K562 (cell line): Measurements from ENCODE around the gene LDAF1. TPM values are rescaled to one million over a fixed set of nuclear protein-coding genes. Genes with fewer than 3 reads are reported as not detected.

Source experiments
- ATAC-seq: fragments of 200-7000 bp; cut with Tn5 transposase; 3 replicates; pipeline ENCODE4 v1.9.1; 2020; ENCODE audit warnings: moderate library complexity
- BruUV-seq: library from RNA; stranded (reverse); fragments of 400-500 nt; replicated peaks from 2 replicates; lab custom pipeline; 2021; lab: Mats Ljungman, UMichigan
- CTCF ChIA-PET: fragments of 300-600 bp; formaldehyde crosslinking; extraction: SDS; loops from one replicate; lab custom pipeline; 2021; ENCODE audit warnings: low intra/inter-chr PET ratio; lab: Yijun Ruan, JAX
- POLR2A ChIA-PET: fragments of 300-600, 350-650 bp; sonication (Branson Sonifier 250); formaldehyde crosslinking; extraction: SDS; loops from one replicate; lab custom pipeline; 2021; ENCODE audit warnings: antibody characterized with exemption, inconsistent platforms; lab: Yijun Ruan, JAX
- DNase-seq, 4 experiments: peaks; one replicate each; pipeline versions ENCODE4 v3.0.0 to v3.0.0-alpha.2; 2011 to 2018; ENCODE audit warnings: low spot score in 3 of 4, mixed read lengths in 3 of 4; ENCODE audit errors: extremely low read depth in 1 of 4
- FAIRE-seq: peaks from 2 replicates; lab custom pipeline; 2011; peaks lifted over from hg19 to GRCh38; lab: Jason Lieb, UNC
- H2AFZ ChIP-seq: 2 replicates; pipeline ENCODE4 v1.6.0; 2011; ENCODE audit warnings: low read depth, low read length, control low read depth, inconsistent platforms
- H3K27ac ChIP-seq: fragments of 200-600 bp; 3 replicates; pipeline ENCODE4 v1.8.0; 2011; ENCODE audit warnings: low read depth, mild to moderate bottlenecking, control low read depth, inconsistent platforms, low read length, moderate library complexity, mixed read lengths; ENCODE audit errors: extremely low read depth
- H3K27me3 ChIP-seq, 2 experiments: fragments of 300-600 bp in 1 of 2; 2 replicates in 1 of 2; 3 replicates in 1 of 2; pipeline versions ENCODE4 v1.6.0 to v1.8.0; 2011; ENCODE audit warnings: inconsistent platforms in 2 of 2, low read length in 2 of 2, mild to moderate bottlenecking in 1 of 2, mixed read lengths in 1 of 2, moderate library complexity in 1 of 2; ENCODE audit not compliant: control insufficient read depth in 2 of 2, insufficient read depth in 2 of 2
- H3K36me3 ChIP-seq: fragments of 300-600 bp; 3 replicates; pipeline ENCODE4 v1.8.0; 2011; ENCODE audit warnings: mild to moderate bottlenecking, low read length, inconsistent platforms; ENCODE audit not compliant: control insufficient read depth, insufficient read depth
- H3K4me1 ChIP-seq, 2 experiments: fragments of 200-600 bp in 1 of 2; replicated peaks in 1 of 2; 2 replicates in 1 of 2; 3 replicates in 1 of 2; pipeline versions ENCODE4 v1.5.1 to v1.8.0; 2011; ENCODE audit warnings: inconsistent platforms in 2 of 2, low read length in 2 of 2, mild to moderate bottlenecking in 1 of 2, mixed read lengths in 1 of 2, moderate library complexity in 1 of 2; ENCODE audit not compliant: control insufficient read depth in 2 of 2, insufficient read depth in 2 of 2
- H3K4me2 ChIP-seq: 2 replicates; pipeline ENCODE4 v1.6.1; 2011; ENCODE audit warnings: low read length, control low read depth, inconsistent platforms, mixed read lengths; ENCODE audit not compliant: insufficient read depth
- H3K4me3 ChIP-seq: fragments of 200-600 bp; sonication (generic), shearing (Covaris generic); 2 replicates; pipeline ENCODE4 v1.5.1; 2016; ENCODE audit warnings: control low read depth, inconsistent platforms
- H3K79me2 ChIP-seq: fragments of 200-600 bp; 3 replicates; pipeline ENCODE4 v1.8.0; 2011; ENCODE audit warnings: low read length, inconsistent platforms; ENCODE audit not compliant: control insufficient read depth, insufficient read depth
- H3K9ac ChIP-seq, 2 experiments: 2 replicates each; pipeline versions ENCODE4 v1.6.0 to v1.6.1; 2011; ENCODE audit warnings: low read depth in 2 of 2, low read length in 2 of 2, control low read depth in 1 of 2, inconsistent platforms in 1 of 2, mild to moderate bottlenecking in 1 of 2, mixed read lengths in 1 of 2; ENCODE audit not compliant: insufficient read depth in 1 of 2
- H3K9me1 ChIP-seq: one replicate; pipeline ENCODE4 v1.6.0; 2011; ENCODE audit warnings: inconsistent platforms, mild to moderate bottlenecking, low read length, moderate library complexity; ENCODE audit not compliant: control insufficient read depth, insufficient read depth
- H3K9me3 ChIP-seq: replicated peaks from 2 replicates; pipeline ENCODE4 v1.5.1; 2011; ENCODE audit warnings: low read depth, low read length, inconsistent platforms; ENCODE audit not compliant: control insufficient read depth, insufficient read depth
- H4K20me1 ChIP-seq: replicated peaks from 2 replicates; pipeline ENCODE4 v1.6.1; 2011; ENCODE audit warnings: low read length, inconsistent platforms, mixed read lengths; ENCODE audit not compliant: control insufficient read depth, insufficient read depth
- ASH1L ChIP-seq: fragments of 450-650 bp; IDR thresholded peaks from 2 replicates; pipeline ENCODE4 v1.6.1; 2018; ENCODE audit warnings: borderline replicate concordance, mild to moderate bottlenecking, low read depth; ENCODE audit not compliant: partially characterized antibody
- ESRRB ChIP-seq: fragments of 250-450 bp; sonication (Bioruptor Pico); IDR thresholded peaks from 2 replicates; pipeline ENCODE4 v1.5.0; 2020; ENCODE audit warnings: mild to moderate bottlenecking, moderate library complexity, borderline replicate concordance
- FOSL1 ChIP-seq: fragments of 200-800 bp; sonication (Bioruptor generic); conservative IDR thresholded peaks from 2 replicates; pipeline ENCODE4 v1.6.1; 2016; ENCODE audit warnings: missing genetic modification characterization, missing compliant biosample characterization
- GABPB2 ChIP-seq: fragments of 250-450 bp; sonication (Bioruptor Pico); conservative IDR thresholded peaks from 2 replicates; pipeline ENCODE4 v1.5.1; 2021; ENCODE audit warnings: mild to moderate bottlenecking
- JUND ChIP-seq, 2 experiments: IDR thresholded peaks; 2 replicates in 1 of 2; 3 replicates in 1 of 2; pipeline ENCODE4 v1.6.1; 2011; ENCODE audit warnings: borderline replicate concordance in 2 of 2, low read depth in 2 of 2, low read length in 2 of 2, improper control_type of control experiment in 1 of 2, missing biosample characterization in 1 of 2, missing genetic modification characterization in 1 of 2, missing genetic modification reagents in 1 of 2
- MAZ ChIP-seq, 2 experiments: fragments of 450-650 bp in 1 of 2; sonication (generic) in 1 of 2; formaldehyde crosslinking; IDR thresholded peaks in 1 of 2; conservative IDR thresholded peaks in 1 of 2; 2 replicates each; pipeline versions ENCODE4 v1.4.0 to v1.5.0; 2020; ENCODE audit warnings: mild to moderate bottlenecking in 1 of 2, missing genetic modification reagents in 1 of 2
- NBN ChIP-seq: fragments of 450-650 bp; IDR thresholded peaks from 2 replicates; pipeline ENCODE4 v1.6.1; 2016; ENCODE audit warnings: low read depth, mild to moderate bottlenecking
- POLR2A ChIP-seq: fragments of 450-650 bp; conservative IDR thresholded peaks from 2 replicates; pipeline ENCODE4 v1.6.1; 2016
- SOX6 ChIP-seq: fragments of 450-650 bp; IDR thresholded peaks from 2 replicates; pipeline ENCODE4 v1.6.1; 2014; ENCODE audit warnings: mild to moderate bottlenecking
- TCF3 ChIP-seq: sonication (generic); formaldehyde crosslinking; IDR thresholded peaks from 2 replicates; pipeline ENCODE4 v1.4.0; 2020; ENCODE audit warnings: mild to moderate bottlenecking, missing genetic modification reagents
- TCFL5 ChIP-seq: fragments of 250-450 bp; sonication (Bioruptor Pico); conservative IDR thresholded peaks from 2 replicates; pipeline ENCODE4 v1.6.1; 2021; ENCODE audit warnings: mild to moderate bottlenecking, moderate library complexity, matching md5 sums
- ZBTB1 ChIP-seq: sonication (generic); formaldehyde crosslinking; IDR thresholded peaks from 2 replicates; pipeline ENCODE4 v1.8.1; 2023; ENCODE audit warnings: missing genetic modification reagents, low read depth, mild to moderate bottlenecking, borderline replicate concordance
- WGBS: fragments of 100-300 bp; shearing (Covaris generic); methylation state at CpG from one replicate; pipeline ENCODE4 v1.1.6; 2016; ENCODE audit warnings: low coverage, mixed read lengths; ENCODE audit not compliant: insufficient coverage; ENCODE audit errors: missing lambda C conversion rate; 5-methylcytosine and 5-hydroxymethylcytosine counted together
- in situ Hi-C: fragments of 300-500 bp; cut with MboI; formaldehyde crosslinking; loops from 4 replicates; pipeline ENCODE4 v1.15.0; 2018; ENCODE audit warnings: inconsistent platforms, mixed read lengths
- intact Hi-C: fragments of 100-400 bp; cut with micrococcal nuclease; formaldehyde crosslinking; loops from 2 replicates; pipeline ENCODE4 v1.14.2; 2022
- polyA plus RNA-seq, 8 experiments: library from polyadenylated mRNA; depleted of rRNA in 4 of 8; stranded (reverse) in 5 of 8; unstranded in 3 of 8; fragments of >200 nt; fragmentation: Nextera tagmentation in 2 of 8; fragmentation: Illumina TruSeq in 1 of 8; extraction: Ambion mirVana in 2 of 8; extraction: Trizol in 1 of 8; gene quantifications; 2 replicates each; pipeline versions ENCODE4 v1.2.1 to v1.2.3, GENCODE V29; 2011 to 2014; ENCODE audit warnings: inconsistent platforms in 1 of 8, missing spikeins in 1 of 8
- total RNA-seq, 7 experiments: library from RNA; depleted of rRNA in 6 of 7; stranded (reverse); fragments of >200 nt in 6 of 7; fragmentation: Illumina TruSeq in 2 of 7; extraction: Trizol in 2 of 7; gene quantifications; 2 replicates each; pipeline versions ENCODE4 v1.2.1 to v1.2.3, GENCODE V29; 2011 to 2021; ENCODE audit warnings: low replicate concordance in 1 of 7
- TF ChIP-seq, protein P1 (sequence below): sonication (generic); formaldehyde crosslinking; IDR thresholded peaks from 2 replicates; pipeline ENCODE4 v1.8.1; 2022; ENCODE audit warnings: missing genetic modification reagents
- TF ChIP-seq, protein P2 (sequence below): fragments of 450-650 bp; formaldehyde crosslinking; IDR thresholded peaks from 2 replicates; pipeline ENCODE4 v1.4.0; 2020; ENCODE audit warnings: mild to moderate bottlenecking, moderate library complexity
- TF ChIP-seq, protein P3 (sequence below): sonication (generic); formaldehyde crosslinking; IDR thresholded peaks from 2 replicates; pipeline ENCODE4 v1.8.0; 2022; ENCODE audit warnings: mild to moderate bottlenecking, missing genetic modification reagents

Gene LDAF1
- total and polyA plus RNA-seq, 9 of the 15 experiments (the other 6 are each of a cell fraction or from before 2014, with no cell fraction given) = 7.0 to 20.1 (median 12.5) TPM

DNA sequence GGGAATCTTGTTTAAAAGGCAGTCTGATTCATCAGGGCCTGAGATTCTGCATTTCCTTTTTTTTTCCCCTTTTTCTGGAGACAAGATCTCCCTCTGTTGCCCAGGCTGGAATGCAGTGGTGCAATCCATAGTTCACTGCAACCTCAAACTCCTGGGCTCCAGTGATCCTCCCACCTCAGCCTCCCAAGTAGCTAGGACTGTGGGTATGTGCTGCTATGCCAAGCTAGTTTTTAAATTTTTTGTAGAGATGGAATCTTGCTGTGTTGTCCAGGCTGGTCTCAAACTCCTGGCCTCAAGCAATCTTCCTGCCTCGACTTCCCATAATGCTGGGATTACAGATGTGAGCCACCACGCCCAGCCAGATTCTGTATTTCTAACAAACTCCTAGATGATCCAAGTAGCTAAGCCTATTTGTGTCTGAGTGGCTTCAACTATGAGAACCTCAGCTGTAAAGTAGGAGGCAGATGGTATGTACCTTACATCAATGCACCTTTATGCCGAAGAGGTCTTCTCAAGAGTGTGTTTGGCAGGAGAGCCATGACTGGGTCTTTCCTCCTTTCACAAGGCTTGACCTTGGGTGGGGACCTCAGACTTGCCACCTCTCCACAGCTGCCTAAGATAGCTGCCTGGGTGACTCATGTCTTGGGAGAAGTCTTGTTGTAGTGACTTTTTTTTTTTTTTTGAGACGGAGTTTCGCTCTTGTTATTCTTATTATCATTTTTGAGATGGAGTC lies 10.9 kb downstream of the LDAF1 start:
- in situ Hi-C loops = no loop called here
- ATAC-seq = peak; percentile 60; the same call in 1 of the 3 replicates
- ChIA-PET POLR2A (interaction anchor here (0.6 to 1.4 kb wide), 3 partner anchors 175 to 546 kb away, joined by 3 read pairs; no protein-coding TSS in a partner anchor), CTCF (no interaction called here)
- no peaks in the 10 kb centered on the region for H3K79me2 ChIP-seq
- no peaks in the 10 kb centered on the region for H3K27me3 ChIP-seq
- H3K4me2 ChIP-seq = no peak overlapping the region; the same call in 1 of the 2 replicates
- 50% methylated on average over 5 of the region's 5 CpGs for WGBS
- no peaks in the 10 kb centered on the region for H4K20me1 ChIP-seq
- no peak overlapping the region for H3K4me3 ChIP-seq
- H3K9me1 ChIP-seq = peaks cover 3% of the 10 kb centered on the region
- H3K36me3 ChIP-seq = peaks cover 26% of the 10 kb centered on the region
- peak in 3 of 4 experiments; percentile 24 to 54 (median 44) for DNase-seq
- H3K9me3 ChIP-seq = no peaks in the 10 kb centered on the region
- H3K4me1 ChIP-seq = peaks cover 0 to 7% of the 10 kb centered on the region in 2 experiments; a peak in 2 of 5 replicates
- H3K27ac ChIP-seq = no peak overlapping the region
- BruUV-seq = no TSS peak
- H3K9ac ChIP-seq = no peak overlapping the region
- H2AFZ ChIP-seq = no peak overlapping the region
- FAIRE-seq = peak; percentile 74
- intact Hi-C loops = no loop called here
- peak; percentile 79 for TF ChIP-seq JUND (IDR thresholded peaks at IDR 0.05; ENCODE audit: borderline replicate concordance, low read depth, low read length)
- peak; percentile 65; the same call in 1 of the 3 replicates for TF ChIP-seq JUND (tag; IDR thresholded peaks at IDR 0.05; ENCODE audit: borderline replicate concordance, low read depth, low read length)
- no peak for TF ChIP-seq ESRRB (CRISPR knock-in tag)
- no peak for TF ChIP-seq TCFL5 (CRISPR knock-in tag)
- TF ChIP-seq MAZ (CRISPR knock-in tag; conservative IDR thresholded peaks at IDR 0.05 in 1 of 2, IDR thresholded peaks at IDR 0.05 in 1 of 2) = no peak
- no peak for TF ChIP-seq ASH1L
- TF ChIP-seq NBN = no peak
- TF ChIP-seq, protein P1, sequence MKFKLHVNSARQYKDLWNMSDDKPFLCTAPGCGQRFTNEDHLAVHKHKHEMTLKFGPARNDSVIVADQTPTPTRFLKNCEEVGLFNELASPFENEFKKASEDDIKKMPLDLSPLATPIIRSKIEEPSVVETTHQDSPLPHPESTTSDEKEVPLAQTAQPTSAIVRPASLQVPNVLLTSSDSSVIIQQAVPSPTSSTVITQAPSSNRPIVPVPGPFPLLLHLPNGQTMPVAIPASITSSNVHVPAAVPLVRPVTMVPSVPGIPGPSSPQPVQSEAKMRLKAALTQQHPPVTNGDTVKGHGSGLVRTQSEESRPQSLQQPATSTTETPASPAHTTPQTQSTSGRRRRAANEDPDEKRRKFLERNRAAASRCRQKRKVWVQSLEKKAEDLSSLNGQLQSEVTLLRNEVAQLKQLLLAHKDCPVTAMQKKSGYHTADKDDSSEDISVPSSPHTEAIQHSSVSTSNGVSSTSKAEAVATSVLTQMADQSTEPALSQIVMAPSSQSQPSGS (CRISPR knock-in tag) = no peak
- TF ChIP-seq TCF3 (CRISPR knock-in tag) = 0 out of 2 replicates have a peak, but pooled peaks have one; percentile 14
- no peak for TF ChIP-seq SOX6
- TF ChIP-seq POLR2A = no peak
- TF ChIP-seq FOSL1 = peak; percentile 82
- TF ChIP-seq, protein P2, sequence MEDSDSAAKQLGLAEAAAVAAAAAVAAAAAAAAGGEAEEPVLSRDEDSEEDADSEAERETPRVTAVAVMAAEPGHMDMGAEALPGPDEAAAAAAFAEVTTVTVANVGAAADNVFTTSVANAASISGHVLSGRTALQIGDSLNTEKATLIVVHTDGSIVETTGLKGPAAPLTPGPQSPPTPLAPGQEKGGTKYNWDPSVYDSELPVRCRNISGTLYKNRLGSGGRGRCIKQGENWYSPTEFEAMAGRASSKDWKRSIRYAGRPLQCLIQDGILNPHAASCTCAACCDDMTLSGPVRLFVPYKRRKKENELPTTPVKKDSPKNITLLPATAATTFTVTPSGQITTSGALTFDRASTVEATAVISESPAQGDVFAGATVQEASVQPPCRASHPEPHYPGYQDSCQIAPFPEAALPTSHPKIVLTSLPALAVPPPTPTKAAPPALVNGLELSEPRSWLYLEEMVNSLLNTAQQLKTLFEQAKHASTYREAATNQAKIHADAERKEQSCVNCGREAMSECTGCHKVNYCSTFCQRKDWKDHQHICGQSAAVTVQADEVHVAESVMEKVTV (CRISPR knock-in tag) = no peak
- no peak for TF ChIP-seq ZBTB1 (CRISPR knock-in tag)
- TF ChIP-seq, protein P3, sequence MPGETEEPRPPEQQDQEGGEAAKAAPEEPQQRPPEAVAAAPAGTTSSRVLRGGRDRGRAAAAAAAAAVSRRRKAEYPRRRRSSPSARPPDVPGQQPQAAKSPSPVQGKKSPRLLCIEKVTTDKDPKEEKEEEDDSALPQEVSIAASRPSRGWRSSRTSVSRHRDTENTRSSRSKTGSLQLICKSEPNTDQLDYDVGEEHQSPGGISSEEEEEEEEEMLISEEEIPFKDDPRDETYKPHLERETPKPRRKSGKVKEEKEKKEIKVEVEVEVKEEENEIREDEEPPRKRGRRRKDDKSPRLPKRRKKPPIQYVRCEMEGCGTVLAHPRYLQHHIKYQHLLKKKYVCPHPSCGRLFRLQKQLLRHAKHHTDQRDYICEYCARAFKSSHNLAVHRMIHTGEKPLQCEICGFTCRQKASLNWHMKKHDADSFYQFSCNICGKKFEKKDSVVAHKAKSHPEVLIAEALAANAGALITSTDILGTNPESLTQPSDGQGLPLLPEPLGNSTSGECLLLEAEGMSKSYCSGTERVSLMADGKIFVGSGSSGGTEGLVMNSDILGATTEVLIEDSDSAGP = no peak
- TF ChIP-seq GABPB2 (CRISPR knock-in tag) = no peak
